ENCODE results near the gene PACSIN2. TPM values are rescaled to one million over a fixed set of nuclear protein-coding genes. Genes with fewer than 3 reads are reported as not detected.

The PACSIN2 gene
- total and polyA plus RNA-seq, 2 of the 13 experiments (the other 11 are each of a cell fraction or from before 2014, with no cell fraction given), result 54.1 to 68.8 TPM

DNA sequence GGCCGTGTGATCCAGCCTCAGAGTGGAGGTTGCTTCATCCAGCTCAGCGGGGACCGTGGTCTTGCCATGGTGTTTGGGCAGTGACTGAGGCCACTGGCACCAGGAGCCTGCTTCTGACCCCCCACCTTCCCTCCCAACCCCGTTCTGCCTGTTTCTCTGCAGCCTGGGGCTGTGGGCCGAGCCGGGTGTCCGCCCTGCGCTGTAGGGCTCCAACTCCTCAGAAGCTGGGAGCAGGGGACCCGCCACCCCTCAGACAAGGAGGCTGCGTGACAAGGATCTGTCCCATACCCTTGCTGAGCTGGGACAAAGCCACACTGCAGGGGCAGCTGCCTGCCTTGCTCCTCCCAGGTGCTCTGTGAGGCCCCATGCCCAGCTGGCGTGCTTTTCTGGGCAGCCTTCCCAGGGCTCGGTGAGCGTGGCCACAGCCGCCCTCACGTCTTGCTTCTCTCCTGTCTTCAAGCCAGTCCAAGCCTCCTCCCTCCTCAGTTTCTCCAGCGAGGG, 146.1 kb downstream of the PACSIN2 start (continued):
- TF ChIP-seq BRCA1 (CRISPR knock-in tag; IDR thresholded peaks at IDR 0.05) (no peak), NFKB2 (CRISPR knock-in tag; IDR thresholded peaks at IDR 0.05; ENCODE audit: borderline replicate concordance) (no peak)

DNA sequence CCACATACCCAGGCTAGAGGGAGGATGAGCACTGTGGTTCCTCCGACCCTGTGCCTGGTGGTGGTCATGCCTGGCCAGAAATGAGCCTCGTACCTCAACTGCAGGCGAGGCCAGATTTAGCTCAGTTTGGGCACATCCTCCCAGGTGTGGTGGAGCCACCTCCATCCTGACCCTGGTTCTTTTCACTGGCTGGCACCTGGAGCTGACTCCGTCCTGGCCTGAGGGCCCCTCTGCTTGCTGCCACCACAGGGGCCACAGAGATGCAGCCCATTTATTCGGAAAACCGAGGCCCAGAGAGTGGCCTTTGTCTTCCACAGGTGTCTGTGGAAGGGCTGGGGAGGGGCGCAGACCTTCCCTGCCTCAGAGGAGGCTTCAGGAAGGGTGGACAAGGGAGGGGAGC, 148.8 kb downstream of the PACSIN2 start:
- peaks cover 26% of the 10 kb centered on the region for H3K4me1 ChIP-seq (ENCODE audit: insufficient read depth, low read length)
- DNase-seq (ENCODE audit: low spot score) (no peak), ATAC-seq (no peak), FAIRE-seq (no peak)
- no peaks in the 10 kb centered on the region for H3K27me3 ChIP-seq (ENCODE audit: control insufficient read depth in 1 of 2, insufficient read depth in 2 of 2, low read length in 2 of 2)
- WGBS (ENCODE audit: low lambda C conversion rate), result 92% methylated on average over 6 of the region's 7 CpGs
- H3K27ac ChIP-seq (ENCODE audit: extremely low read length, insufficient read depth, low read length), result no peak overlapping the region
- no peaks in the 10 kb centered on the region for H3K79me2 ChIP-seq (ENCODE audit: insufficient read depth, low read length)
- ChIA-PET POLR2A (no interaction called here), CTCF (ENCODE audit: low intra/inter-chr PET ratio, low total read pairs) (interaction anchor here (2.2 kb wide), 1 partner anchor 87 kb away, joined by 30 read pairs; no protein-coding TSS in a partner anchor)
- in situ Hi-C loops (cut with HindIII; ENCODE audit: extremely low pct_ligation_motif_present, low pct_unique_long_range_greater_than_20kb), result loop anchor here (5.0 kb wide), 1 partner anchor 94 kb away; no protein-coding TSS in a partner anchor
- BruUV-seq (replicated peaks), result no TSS peak
- no peaks in the 10 kb centered on the region for H3K9me3 ChIP-seq (ENCODE audit: low read length)
- no peaks in the 10 kb centered on the region for H4K20me1 ChIP-seq (ENCODE audit: insufficient read depth, low read length)
- intact Hi-C loops (cut with micrococcal nuclease; ENCODE audit: unreplicated experiment), result loop anchor here (5.0 kb wide), 1 partner anchor 84 kb away; no protein-coding TSS in a partner anchor
- H3K4me3 ChIP-seq (replicated peaks in 1 of 3; ENCODE audit: insufficient read depth in 1 of 3, low read depth in 2 of 3, low read length in 3 of 3), result no peak overlapping the region
- H2AFZ ChIP-seq (ENCODE audit: low read length), result no peak overlapping the region
- no peak for TF ChIP-seq ZNF556 (CRISPR knock-in tag; IDR thresholded peaks at IDR 0.05; ENCODE audit: borderline replicate concordance)
- peak; percentile 91 for TF ChIP-seq RBM22 (optimal IDR thresholded peaks at IDR 0.05; ENCODE audit: low read length)
- peak; percentile 69 for TF ChIP-seq AGO2 (optimal IDR thresholded peaks at IDR 0.05; ENCODE audit: low read depth, low read length)
- peaks cover 5 to 18% of the 10 kb centered on the region in 2 experiments; a peak in 3 of 5 replicates for H3K36me3 ChIP-seq (replicated peaks in 1 of 2; ENCODE audit: control insufficient read depth in 1 of 2, insufficient read depth in 2 of 2, low read length in 2 of 2)
- no peak overlapping the region for H3K4me2 ChIP-seq (ENCODE audit: low read depth, low read length)
- H3K9ac ChIP-seq (ENCODE audit: insufficient read depth, low read depth, low read length), result no peak overlapping the region

DNA sequence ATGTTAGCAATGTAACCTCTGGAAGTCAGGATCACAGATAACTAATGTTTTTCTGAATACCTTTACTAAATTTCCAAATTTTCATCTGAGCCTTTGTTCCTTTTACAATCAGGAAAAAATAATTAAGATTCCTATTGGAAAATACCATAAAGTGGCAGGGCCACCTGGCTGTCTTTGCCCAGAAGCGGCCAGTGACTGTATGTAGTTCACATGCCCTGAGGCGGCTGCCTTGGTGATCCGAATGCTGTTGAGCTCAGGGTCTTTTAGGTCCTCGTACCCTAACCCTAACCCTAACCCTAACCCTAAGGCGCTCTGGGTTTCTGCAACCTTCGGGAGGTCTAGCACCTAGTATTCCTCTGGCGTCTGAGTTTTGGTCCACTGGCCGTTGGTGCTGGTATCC, 149.4 kb downstream of the PACSIN2 start:
- no peak overlapping the region for H3K4me2 ChIP-seq (ENCODE audit: low read depth, low read length)
- intact Hi-C loops (cut with micrococcal nuclease; ENCODE audit: unreplicated experiment), result loop anchor here (5.0 kb wide), 1 partner anchor 83 kb away; no protein-coding TSS in a partner anchor
- no peaks in the 10 kb centered on the region for H4K20me1 ChIP-seq (ENCODE audit: insufficient read depth, low read length)
- peaks cover 26% of the 10 kb centered on the region for H3K4me1 ChIP-seq (ENCODE audit: insufficient read depth, low read length)
- WGBS (ENCODE audit: low lambda C conversion rate), result 96% methylated on average over 8 of the region's 8 CpGs
- H2AFZ ChIP-seq (ENCODE audit: low read length), result no peak overlapping the region
- in situ Hi-C loops (cut with HindIII; ENCODE audit: extremely low pct_ligation_motif_present, low pct_unique_long_range_greater_than_20kb), result loop anchor here (5.0 kb wide), 1 partner anchor 93 kb away; no protein-coding TSS in a partner anchor
- FAIRE-seq (no peak), DNase-seq (ENCODE audit: low spot score) (no peak), ATAC-seq (no peak)
- no peak for TF ChIP-seq RBAK (CRISPR knock-in tag; IDR thresholded peaks at IDR 0.05)
- no peak for TF ChIP-seq BRD4 (CRISPR knock-in tag; IDR thresholded peaks at IDR 0.05)
- H3K9me3 ChIP-seq (ENCODE audit: low read length), result no peaks in the 10 kb centered on the region
- ChIA-PET POLR2A (no interaction called here), CTCF (ENCODE audit: low intra/inter-chr PET ratio, low total read pairs) (no interaction called here)
- no TSS peak for BruUV-seq (replicated peaks)
- H3K79me2 ChIP-seq (ENCODE audit: insufficient read depth, low read length), result no peaks in the 10 kb centered on the region
- H3K27me3 ChIP-seq (ENCODE audit: control insufficient read depth in 1 of 2, insufficient read depth in 2 of 2, low read length in 2 of 2), result no peaks in the 10 kb centered on the region
- peaks cover 5 to 12% of the 10 kb centered on the region in 2 experiments; a peak in 2 of 5 replicates for H3K36me3 ChIP-seq (replicated peaks in 1 of 2; ENCODE audit: control insufficient read depth in 1 of 2, insufficient read depth in 2 of 2, low read length in 2 of 2)
- no peak overlapping the region for H3K4me3 ChIP-seq (replicated peaks in 1 of 3; ENCODE audit: insufficient read depth in 1 of 3, low read depth in 2 of 3, low read length in 3 of 3)
- no peak overlapping the region for H3K27ac ChIP-seq (ENCODE audit: extremely low read length, insufficient read depth, low read length)
- no peak overlapping the region for H3K9ac ChIP-seq (ENCODE audit: insufficient read depth, low read depth, low read length)
